ENCODE results near the gene RPLP2.

- TF ChIP-seq REST (IDR thresholded peaks at IDR 0.05; ENCODE audit: low read depth, low read length) (no peak), RAD21 (IDR thresholded peaks at IDR 0.05; ENCODE audit: low read length) (no peak), GATA2 (CRISPR knock-in tag; IDR thresholded peaks at IDR 0.05) (no peak), POLR2AphosphoS5 (IDR thresholded peaks at IDR 0.05; ENCODE audit: low read depth, low read length) (no peak), MXI1 (IDR thresholded peaks at IDR 0.05; ENCODE audit: low read depth, low read length) (peak; percentile 47; the same call in 1 of the 2 replicates), CTCF (IDR thresholded peaks at IDR 0.05) (no peak), USF1 (IDR thresholded peaks at IDR 0.05; ENCODE audit: borderline replicate concordance, low read depth) (no peak), TAF1 (IDR thresholded peaks at IDR 0.05; ENCODE audit: borderline replicate concordance, low read depth, low read length) (0 out of 2 replicates have a peak, but pooled peaks have one; percentile 42), GABPA (IDR thresholded peaks at IDR 0.05; ENCODE audit: low read depth) (no peak), ZBTB33 (IDR thresholded peaks at IDR 0.05; ENCODE audit: borderline replicate concordance, low read depth) (no peak), CHD2 (IDR thresholded peaks at IDR 0.05; ENCODE audit: low read length, partially characterized antibody) (no peak)
Observed at GRCh38 chr11:833114-833791, 23.5 kb downstream of the RPLP2 start.
